ENCODE measurements around the gene SLC17A6. TPM values are rescaled to one million over a fixed set of nuclear protein-coding genes. Genes with fewer than 3 reads are reported as not detected.

Gene SLC17A6
- total and polyA plus RNA-seq, 2 experiments from 2014 or later = not detected

DNA sequence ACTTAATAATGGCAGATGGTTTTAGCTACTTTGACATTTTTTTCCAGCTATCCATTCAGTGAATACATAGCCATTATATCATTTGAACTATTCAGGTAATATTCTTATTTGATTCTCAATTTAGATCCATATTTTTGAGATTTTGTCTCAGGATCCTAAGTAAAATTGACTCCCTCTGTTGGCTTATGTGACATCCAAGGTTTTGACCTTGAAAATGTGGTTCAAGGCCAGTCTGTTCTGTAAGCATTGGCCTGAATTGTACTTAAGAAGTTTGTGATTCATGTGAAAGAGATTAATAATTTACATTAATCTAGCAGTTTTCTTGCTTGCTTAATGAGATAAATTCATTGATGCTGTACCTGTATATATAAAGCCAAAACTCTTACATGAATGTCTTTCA is 1.6 kb upstream of the SLC17A6 start:
- no peaks in the 10 kb centered on the region for H3K4me1 ChIP-seq (ENCODE audit: low read depth)
- TF ChIP-seq, protein P1, sequence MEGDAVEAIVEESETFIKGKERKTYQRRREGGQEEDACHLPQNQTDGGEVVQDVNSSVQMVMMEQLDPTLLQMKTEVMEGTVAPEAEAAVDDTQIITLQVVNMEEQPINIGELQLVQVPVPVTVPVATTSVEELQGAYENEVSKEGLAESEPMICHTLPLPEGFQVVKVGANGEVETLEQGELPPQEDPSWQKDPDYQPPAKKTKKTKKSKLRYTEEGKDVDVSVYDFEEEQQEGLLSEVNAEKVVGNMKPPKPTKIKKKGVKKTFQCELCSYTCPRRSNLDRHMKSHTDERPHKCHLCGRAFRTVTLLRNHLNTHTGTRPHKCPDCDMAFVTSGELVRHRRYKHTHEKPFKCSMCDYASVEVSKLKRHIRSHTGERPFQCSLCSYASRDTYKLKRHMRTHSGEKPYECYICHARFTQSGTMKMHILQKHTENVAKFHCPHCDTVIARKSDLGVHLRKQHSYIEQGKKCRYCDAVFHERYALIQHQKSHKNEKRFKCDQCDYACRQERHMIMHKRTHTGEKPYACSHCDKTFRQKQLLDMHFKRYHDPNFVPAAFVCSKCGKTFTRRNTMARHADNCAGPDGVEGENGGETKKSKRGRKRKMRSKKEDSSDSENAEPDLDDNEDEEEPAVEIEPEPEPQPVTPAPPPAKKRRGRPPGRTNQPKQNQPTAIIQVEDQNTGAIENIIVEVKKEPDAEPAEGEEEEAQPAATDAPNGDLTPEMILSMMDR (IDR thresholded peaks at IDR 0.05; ENCODE audit: low read depth, low read length) = no peak
- H3K9me3 ChIP-seq (ENCODE audit: low read depth) = no peaks in the 10 kb centered on the region
- no peak for DNase-seq (ENCODE audit: low read depth in 1 of 2, low spot score in 1 of 2)
- H3K36me3 ChIP-seq = no peaks in the 10 kb centered on the region
- peaks cover 47% of the 10 kb centered on the region for H3K27me3 ChIP-seq
- H3K27ac ChIP-seq = no peak overlapping the region
- H3K4me3 ChIP-seq = no peak overlapping the region

GRCh38 chr11:22339611-22340010 is 1.4 kb downstream of the SLC17A6 start:
- H3K36me3 ChIP-seq = no peaks in the 10 kb centered on the region
- H3K4me1 ChIP-seq (ENCODE audit: low read depth) = no peaks in the 10 kb centered on the region
- DNase-seq (ENCODE audit: low read depth in 1 of 2, low spot score in 1 of 2) = no peak
- peaks cover 78% of the 10 kb centered on the region for H3K27me3 ChIP-seq
- H3K27ac ChIP-seq = no peak overlapping the region
- TF ChIP-seq, protein P1 (IDR thresholded peaks at IDR 0.05; ENCODE audit: low read depth, low read length) = no peak
- H3K4me3 ChIP-seq = no peak overlapping the region
- no peaks in the 10 kb centered on the region for H3K9me3 ChIP-seq (ENCODE audit: low read depth)

- Histone ChIP-seq H3K4me1 (ENCODE audit: low read depth) (no peaks in the 10 kb centered on the region), H3K9me3 (ENCODE audit: low read depth) (no peaks in the 10 kb centered on the region), H3K27ac (no peak overlapping the region), H3K36me3 (no peaks in the 10 kb centered on the region), H3K27me3 (peaks cover 81% of the 10 kb centered on the region), H3K4me3 (no peak overlapping the region)
- no peak for DNase-seq (ENCODE audit: low read depth in 1 of 2, low spot score in 1 of 2)
- TF ChIP-seq, protein P1 (IDR thresholded peaks at IDR 0.05; ENCODE audit: low read depth, low read length) = no peak
Measured at GRCh38 chr11:22340235-22340634, 2.1 kb downstream of the SLC17A6 start.

DNA sequence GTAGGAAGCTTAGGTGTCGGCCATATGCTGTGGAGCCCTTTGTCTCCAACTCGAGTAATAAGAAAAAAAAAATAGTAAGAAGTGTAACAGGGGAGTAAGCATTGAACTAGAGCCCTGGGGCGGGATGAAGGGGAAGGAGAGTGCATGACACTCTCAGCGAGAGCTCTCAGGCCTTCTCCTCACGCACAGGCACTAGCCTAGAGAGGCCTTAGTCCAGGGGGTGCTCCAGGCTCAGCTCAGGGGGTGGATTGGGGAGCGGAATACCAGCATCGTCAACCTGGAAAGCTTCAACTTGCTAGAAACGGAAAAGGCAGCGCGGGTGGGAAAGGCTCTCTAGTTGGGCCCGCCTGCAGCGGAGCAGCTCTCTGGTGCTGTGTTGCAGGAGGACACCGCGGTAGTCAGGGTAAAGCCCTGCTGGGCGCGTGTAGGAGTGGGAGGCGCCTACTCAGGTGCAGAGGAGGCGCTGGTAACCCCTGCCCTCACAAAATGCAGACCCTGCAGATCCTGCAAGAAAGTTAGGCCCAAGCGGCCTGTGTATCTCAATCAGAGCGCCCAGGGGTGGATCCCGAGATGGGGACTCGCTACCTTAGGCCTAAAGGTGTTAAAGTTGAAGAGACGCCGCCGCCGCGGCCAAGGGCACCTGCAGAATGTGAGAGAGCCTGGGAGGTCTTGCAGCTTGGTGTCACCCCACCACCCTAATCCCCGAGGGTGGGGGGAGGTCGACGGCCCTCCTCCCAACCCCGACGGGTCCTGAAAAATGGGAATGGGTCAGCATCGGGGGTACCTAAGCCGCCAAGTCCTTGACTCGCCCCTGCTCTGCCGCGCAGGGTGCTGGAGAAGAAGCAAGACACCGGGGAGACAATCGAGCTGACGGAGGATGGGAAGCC is 2.8 kb downstream of the SLC17A6 start:
- H3K36me3 ChIP-seq = no peaks in the 10 kb centered on the region
- no peaks in the 10 kb centered on the region for H3K4me1 ChIP-seq (ENCODE audit: low read depth)
- H3K27ac ChIP-seq = no peak overlapping the region
- peak in 1 of 2 donors; percentile 3 for DNase-seq (ENCODE audit: low read depth in 1 of 2, low spot score in 1 of 2)
- no peak overlapping the region for H3K4me3 ChIP-seq
- H3K27me3 ChIP-seq = peaks cover 86% of the 10 kb centered on the region
- no peaks in the 10 kb centered on the region for H3K9me3 ChIP-seq (ENCODE audit: low read depth)
- TF ChIP-seq, protein P1 (IDR thresholded peaks at IDR 0.05; ENCODE audit: low read depth, low read length) = no peak

DNA sequence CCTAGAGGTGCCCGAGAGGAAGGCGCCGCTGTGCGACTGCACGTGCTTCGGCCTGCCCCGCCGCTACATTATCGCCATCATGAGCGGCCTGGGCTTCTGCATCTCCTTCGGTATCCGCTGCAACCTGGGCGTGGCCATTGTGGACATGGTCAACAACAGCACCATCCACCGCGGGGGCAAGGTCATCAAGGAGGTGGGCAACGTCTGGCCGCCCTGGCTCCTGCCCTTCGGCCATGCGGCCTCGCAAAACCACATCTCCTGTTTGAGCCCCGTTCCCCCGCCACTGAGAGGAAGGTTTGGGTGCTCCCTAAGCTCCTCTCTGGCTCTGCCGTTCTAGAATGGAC is 3.4 kb downstream of the SLC17A6 start:
- H3K27ac ChIP-seq = no peak overlapping the region
- no peak for DNase-seq (ENCODE audit: low read depth in 1 of 2, low spot score in 1 of 2)
- no peak overlapping the region for H3K4me3 ChIP-seq
- TF ChIP-seq, protein P1 (IDR thresholded peaks at IDR 0.05; ENCODE audit: low read depth, low read length) = no peak
- H3K36me3 ChIP-seq = no peaks in the 10 kb centered on the region
- no peaks in the 10 kb centered on the region for H3K4me1 ChIP-seq (ENCODE audit: low read depth)
- no peaks in the 10 kb centered on the region for H3K9me3 ChIP-seq (ENCODE audit: low read depth)
- H3K27me3 ChIP-seq = peaks cover 92% of the 10 kb centered on the region
